ENCODE results near the gene DACT2.
"Not testable (repeated sequence)": the region's sequence is repeated elsewhere in the genome, so short reads cannot be mapped to it uniquely, and the experiment has no call there.

DACT2 gene

DNA sequence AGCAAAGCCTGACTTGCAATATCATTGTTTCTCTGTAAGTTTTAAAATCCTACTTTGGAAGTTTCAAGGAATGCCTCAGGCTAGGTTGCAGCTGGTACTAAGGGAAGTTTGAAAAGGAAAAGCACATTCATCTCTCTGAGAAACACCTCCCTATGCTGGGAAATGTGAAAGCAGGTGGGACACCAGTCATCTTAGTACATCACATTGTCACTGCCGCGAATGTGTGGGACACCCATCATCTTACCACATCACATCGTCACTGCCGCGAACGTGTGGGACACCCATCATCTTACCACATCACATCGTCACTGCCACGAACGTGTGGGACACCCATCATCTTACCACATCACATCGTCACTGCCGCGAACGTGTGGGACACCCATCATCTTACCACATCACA is 38.3 kb downstream of the DACT2 start:
- not testable (repeated sequence) for DNase-seq (ENCODE audit: low read depth in 2 of 2)

DNA sequence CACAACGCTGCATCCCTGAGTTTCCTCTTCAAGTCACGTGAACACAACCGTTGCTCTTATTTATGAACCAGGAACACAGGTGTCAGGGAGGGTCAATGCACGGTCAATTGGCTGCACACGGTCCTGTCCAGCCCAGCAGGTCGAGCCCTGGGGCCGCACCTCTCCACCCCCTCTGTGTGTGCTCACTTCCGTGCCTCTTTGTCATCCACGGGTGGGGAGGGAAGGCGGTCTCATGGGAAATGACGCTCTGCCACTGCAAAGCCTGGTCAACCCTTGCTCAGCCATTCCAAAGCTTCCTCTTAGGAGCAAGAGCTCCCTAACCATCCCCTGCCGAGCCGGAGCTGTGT is 38.7 kb downstream of the DACT2 start:
- no peak for DNase-seq (ENCODE audit: low read depth in 2 of 2)

DNA sequence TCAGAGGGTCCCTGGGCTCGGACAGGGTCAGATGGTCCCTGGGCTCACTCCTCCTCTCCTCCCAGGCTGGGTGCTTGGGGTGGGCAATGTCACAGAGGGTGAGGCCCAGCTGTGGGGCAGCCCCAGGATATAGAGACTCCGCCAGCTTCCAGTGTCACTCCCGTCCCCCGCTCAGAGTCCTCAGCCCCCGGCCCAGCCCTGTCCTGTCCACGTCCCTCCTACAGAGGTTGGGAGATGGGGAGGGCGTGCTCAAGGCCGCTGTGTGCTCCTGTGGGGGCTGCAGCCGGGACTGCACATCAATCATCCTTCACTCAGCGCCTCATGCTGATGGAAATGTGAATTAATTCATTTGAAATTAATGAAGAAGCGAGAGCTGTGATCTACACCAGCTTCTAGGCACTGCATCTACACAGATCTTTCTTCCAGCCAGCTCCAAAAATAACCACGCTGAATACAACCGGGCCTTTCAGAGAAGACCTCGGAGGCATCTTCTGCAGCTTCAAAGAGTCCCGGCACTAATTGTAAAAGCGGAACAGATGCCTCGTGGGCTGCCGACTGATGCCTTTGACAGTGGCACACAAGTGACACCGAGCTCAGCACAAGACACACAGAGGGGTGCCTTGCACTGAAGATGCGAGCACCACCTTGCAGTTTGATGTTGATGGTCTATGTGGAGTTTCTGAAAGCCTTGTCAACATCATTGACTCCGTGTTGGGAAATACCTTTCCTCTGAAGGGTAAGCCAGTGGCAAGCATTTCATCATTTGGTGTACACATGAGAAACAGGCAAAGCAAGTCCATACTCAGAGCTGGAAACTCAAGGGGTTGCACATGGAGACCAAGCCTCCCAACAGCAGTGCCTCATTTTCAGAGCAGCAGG is 39.3 kb downstream of the DACT2 start:
- DNase-seq (ENCODE audit: low read depth in 2 of 2): no peak

DNA sequence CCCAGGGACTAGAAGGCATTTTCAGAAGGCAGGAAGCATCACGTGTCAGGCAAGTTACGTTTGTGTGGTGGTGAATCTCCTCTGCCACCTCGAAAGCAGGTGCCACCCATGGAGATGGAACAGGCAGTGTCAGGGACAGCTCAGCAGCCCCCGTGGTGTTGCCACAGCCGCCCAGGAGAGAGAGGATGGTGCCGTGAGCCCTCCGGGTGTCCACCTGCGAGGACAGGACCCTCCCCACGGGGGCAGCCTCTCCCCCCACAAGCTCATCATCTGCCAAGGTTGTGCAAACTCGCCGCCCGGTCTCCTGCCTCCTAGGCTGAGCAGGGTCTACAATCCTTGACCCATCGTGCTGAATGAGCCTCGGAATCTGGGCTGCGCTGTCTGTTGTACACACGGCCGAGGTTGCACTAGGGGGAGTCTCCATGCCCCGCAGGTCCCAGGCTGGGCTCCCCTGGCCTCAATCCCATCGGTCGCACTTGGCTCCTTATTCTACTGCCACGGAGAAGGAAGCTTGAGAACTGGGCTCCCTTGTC is 40.1 kb downstream of the DACT2 start:
- DNase-seq (ENCODE audit: low read depth in 2 of 2): no peak

DNA sequence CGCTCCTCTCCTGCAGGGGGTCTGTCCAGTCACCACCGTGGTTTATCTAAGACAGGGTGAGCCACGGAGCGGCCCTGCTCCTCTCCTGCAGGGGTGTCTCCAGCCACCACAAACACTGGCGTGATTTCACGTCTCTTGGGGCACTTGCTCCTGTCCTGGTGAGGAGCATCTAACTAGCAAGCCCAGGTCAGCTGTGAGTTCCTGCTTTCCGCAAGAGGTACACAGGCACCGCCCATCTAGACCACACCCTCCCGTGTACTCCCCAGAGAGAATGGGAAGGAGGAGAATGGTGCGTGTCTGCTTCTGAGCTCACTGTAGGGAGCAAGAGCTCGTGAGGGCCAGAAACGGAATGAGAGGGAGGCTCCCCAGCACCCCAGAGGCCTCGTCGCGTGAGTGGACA is 40.7 kb downstream of the DACT2 start:
- DNase-seq (ENCODE audit: low read depth in 2 of 2): no peak

DNA sequence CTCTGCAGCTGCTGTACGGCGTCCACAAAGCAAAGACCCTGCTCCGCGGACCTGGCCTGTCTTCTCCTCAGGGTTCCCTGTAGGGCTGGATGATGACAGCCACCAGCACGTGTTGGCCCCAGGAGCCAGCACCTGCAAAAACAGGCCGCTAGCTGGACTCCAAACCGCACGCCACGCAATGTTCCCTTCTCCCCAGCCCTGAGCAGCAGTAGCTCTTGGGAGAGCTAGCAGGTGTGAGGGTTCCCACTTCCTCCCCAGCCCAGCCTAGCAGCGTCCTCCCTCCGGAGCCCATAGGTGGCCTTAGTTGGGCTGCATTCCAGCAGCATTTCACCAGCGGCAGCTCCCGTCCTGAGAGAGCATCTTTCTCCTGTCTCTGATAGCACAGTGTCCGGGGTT is 42.3 kb downstream of the DACT2 start:
- DNase-seq (ENCODE audit: low read depth in 2 of 2): no peak

DNA sequence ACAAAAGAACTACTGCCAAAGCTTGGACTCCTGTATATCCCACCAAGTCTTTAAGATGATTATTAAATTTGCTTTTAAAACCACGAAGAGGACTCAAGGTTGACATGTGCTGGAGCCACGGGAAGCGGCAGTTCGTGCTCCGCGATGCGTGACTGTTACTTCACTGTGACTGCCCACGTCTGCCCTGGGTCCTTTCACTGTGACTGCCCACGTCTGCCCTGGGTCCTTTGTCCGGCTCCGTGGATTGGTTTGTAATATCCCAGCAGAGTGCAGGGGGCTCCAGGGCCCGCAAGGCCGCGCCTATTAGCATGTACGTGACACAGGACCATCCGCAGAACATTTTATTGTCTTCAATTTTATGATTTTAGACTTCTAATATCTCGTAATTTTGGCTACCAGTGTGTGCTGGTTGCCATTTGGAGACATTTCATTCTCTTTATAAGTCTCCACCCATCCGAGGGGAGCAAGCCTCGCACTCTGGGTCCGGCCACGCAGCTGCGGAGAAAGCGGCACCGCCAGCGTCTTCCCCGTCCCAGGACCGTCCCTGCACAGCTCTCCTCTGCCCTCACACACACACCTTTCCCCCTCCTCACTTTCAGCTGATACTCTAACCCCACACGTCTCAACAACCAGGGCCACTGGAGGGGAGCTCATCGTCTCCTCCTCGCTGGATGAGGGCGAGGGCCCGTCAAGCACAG is 42.9 kb downstream of the DACT2 start:
- no peak for DNase-seq (ENCODE audit: low read depth in 2 of 2)

DNA sequence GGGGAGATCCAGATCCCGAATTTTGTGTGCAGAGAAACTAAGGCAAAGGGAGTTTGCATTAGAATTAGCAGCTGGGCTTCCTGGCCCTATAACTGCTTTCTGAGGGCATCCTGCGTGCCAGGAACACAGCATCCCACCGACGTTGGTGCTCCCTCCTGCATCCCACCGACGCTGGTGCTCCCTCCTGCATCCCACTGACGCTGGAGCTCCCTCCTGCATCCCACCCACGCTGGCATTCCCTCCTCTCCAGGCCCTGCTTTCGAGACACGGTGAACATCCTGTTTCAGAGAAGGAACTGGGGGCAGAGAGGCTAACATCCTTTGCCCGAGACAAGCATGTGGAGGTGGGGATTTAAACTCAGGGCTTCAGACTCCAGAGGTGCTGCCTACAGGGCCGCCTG is 44.4 kb downstream of the DACT2 start:
- DNase-seq (ENCODE audit: low read depth in 2 of 2): no peak

DNA sequence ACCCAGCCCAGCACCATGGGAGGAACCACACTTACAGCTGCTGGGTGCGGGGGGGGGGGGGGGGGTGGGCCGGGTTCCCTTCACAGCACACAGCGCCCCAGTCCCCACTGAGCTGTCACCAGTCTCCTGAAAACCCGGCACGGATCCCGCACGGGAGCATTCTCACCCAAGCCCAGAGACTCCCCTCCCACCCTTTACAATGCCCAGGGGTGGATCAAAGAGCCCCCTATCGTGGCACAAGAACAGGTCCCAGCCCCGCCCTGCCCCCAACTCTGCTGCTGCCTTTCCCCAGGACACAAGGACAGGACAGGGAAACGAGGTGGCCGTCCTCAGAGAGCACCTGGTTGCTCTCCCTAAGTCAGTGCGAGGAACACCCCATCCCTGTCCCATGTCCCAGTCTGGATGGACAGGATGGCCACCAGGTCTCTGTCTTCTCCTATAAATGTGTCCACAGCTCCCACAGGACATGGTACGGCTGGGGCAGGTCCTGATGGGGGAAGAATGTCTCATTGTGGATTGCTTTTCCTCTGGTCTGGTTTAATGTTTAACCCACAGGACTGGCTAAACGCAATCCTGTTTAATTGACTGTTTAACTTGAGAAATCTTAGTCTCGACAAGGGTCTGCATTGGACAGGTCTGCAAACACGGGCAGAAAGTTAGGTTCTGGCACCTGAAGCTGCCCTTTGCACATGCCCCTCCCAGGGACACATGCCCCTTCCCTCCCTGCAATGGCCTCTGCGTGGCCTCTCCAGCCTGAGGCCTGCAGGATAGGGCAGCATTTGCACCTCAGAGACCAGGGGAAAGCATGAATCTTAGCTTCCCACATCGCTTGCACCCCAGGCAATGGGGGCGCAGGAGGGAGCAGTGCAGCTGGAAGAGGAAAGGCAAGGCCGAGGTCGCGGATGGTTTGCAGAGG is 45.3 kb downstream of the DACT2 start:
- no peak for DNase-seq (ENCODE audit: low read depth in 2 of 2)

DNA sequence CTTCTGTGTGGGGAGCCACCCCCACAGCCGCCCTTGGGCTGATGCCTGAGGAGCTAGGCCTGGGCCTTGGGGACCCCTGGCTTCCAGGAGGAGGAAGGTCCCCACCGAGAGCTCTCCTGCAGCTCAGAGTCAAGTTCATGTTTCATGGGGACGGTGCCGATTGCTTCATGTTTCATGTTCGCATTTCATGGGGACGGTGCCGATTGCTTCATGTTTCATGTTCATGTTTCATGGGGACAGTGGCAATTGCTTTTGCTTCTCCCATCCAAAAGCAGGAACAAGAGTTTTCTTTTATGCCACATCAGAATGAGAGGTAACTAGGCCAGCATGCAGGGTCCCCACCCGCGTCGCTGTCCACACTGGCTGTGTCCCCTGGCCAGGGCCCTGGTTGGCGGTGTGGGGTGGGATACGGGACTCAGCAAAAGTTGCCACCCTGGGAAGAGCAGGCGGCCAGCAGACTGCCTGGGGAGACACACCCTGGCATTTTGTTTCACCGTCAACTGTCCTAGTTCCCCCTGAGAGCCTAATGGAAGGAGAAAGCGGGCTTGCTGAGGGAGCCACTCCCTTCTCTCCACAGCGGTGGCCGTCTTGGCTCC is 46.0 kb downstream of the DACT2 start:
- DNase-seq (ENCODE audit: low read depth in 2 of 2): no peak

DNA sequence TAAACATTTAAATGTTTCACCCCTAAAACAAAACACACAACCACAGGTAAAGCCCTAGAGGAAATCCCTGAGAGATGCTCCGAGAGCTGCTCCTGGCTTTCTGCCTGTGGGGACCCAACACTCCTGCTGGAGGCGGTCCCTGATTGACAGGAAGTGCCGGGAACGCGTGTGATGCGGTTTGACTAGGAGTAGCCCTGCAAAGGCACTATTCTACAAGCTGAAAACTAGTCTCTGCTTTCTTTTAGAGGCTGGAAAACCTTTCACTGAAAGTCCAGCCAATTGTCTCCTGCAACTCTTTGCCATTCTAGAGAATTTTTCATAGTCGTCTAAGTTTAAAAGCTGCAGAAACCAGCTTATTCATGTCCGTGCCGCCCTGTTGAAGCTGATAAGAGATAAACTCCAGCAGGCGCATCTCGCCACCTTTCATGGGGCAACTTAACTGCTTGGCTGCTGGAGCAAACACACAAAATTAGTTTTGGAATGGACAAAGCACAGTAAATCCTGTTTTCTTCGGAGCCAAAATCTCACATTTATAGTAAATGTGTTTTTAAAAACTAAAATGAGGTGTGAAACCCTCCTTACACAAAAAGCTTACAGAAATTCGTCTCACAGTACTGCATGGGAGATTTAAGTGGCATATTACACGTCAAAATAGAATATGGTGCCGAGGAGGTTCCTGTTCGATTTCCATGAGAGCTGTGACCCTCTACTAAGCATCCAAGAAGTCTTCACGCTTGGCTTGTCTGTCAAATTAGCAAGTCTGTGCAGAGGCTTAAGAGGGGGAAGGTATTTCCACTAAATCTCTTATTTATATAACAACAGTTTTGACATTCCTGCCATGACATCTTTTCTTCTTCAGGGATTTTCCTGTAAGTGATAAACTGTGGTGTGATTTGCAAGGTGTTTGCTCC is 46.9 kb downstream of the DACT2 start:
- no peak for DNase-seq (ENCODE audit: low read depth in 2 of 2)

DNA sequence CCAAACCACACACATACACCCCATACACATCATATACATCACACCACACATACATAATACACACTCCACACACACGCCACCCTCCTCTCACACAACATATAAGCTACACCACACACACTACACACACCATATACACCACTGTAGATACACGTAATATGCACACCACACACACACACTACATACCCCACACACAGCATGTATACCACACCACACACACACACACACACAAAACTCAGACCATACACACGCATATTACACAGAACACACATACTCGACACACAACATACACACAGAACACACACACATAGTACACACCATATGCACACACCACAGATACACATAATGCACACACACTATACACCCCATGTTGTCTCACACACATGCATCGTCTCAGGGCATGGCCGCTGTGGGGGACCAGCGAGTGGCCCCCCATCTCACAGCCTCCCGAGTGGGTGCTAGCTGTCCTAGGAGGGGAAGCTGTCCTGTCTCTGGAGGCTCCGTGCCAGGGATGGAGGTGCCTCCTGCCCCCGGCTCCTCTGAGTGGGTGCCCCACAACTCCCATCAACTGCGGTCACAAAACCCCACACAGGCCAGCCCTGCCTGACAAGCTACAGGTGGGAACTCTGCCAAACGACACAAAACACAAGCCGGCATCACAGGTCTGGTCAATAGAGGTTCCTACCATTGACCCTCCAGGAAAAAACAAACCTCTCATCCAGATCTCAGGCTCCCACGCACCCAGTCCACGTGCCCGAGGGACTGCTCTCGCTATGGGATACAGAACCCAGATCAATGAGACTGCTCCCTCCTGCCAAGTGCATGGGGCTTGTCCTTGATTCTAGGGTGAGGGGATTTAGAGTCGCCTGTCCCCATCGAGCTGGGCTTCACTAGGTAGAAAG is 49.1 kb downstream of the DACT2 start:
- DNase-seq (ENCODE audit: low read depth in 2 of 2): no peak

DNA sequence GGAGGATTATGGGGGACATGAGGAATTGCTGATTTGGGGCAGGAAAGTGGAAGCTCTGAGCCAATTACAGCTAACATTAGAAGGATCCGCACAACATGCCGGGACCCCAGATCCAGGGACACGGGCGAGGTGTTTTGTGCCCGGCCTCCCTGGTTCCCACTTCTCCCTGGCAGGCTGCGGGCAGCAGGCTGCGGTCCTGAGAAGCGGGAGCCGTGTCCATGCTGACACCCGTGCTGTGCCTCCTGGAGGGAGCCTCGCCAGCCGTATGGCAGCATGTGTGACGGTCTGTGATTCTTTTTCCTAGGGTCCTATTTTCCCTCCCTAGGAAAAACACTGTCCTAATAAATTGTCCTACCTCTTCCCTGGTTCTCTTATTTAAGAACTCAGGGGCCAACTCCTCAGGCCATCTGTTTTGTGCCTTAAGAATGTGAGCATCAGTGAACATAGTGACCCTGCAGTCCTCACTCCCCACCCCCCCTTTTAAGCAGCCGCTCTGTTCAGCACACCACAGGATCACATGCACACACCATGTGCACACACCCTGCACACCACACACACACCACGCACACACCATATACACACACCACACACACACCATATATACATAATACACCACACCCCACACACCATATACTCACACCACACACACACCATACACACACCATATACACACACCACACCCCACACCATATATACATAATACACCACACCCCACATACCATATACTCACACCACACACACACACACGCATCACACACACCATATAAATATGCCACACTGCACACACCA is 49.9 kb downstream of the DACT2 start:
- DNase-seq (ENCODE audit: low read depth in 2 of 2): no peak

DNA sequence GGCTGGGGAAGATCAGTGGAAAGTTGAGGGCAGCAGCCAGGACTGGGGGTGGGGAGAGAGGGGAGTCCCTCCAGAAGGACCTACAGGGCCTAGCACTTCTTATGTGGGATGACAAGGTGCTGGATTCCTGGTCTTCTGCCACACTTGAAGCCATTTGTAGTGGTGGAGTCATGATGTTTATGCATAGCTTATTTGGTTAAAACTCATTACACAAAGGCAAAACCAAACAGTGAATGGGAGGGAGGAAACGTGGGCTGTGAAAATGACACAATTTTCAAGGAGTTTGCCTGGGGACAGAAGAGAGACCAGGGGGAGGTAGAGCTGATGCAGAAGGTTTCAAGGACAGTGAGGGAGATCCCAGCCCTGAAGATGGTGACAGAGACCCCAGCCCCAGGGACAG is 50.8 kb downstream of the DACT2 start:
- no peak for DNase-seq (ENCODE audit: low read depth in 2 of 2)

DNA sequence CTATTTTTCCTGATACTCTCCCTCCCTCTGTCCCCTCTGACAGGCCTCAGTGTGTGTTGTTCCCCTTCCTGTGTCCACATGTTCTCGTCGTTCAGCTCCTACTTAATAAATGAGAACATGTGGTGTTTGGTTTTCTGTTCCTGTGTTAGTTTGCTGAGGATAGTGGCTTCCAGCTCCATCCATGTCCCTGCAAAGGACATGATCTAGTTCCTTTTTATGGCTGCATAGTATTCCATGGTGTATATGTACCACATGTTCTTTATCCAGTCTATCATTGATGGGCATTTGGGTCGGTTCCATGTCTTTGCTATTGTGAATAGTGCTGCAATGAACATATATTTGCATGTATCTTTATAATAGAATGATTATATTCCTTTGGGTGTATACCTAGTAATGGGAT is 51.8 kb downstream of the DACT2 start:
- DNase-seq (ENCODE audit: low read depth in 2 of 2): not testable (repeated sequence)

DNA sequence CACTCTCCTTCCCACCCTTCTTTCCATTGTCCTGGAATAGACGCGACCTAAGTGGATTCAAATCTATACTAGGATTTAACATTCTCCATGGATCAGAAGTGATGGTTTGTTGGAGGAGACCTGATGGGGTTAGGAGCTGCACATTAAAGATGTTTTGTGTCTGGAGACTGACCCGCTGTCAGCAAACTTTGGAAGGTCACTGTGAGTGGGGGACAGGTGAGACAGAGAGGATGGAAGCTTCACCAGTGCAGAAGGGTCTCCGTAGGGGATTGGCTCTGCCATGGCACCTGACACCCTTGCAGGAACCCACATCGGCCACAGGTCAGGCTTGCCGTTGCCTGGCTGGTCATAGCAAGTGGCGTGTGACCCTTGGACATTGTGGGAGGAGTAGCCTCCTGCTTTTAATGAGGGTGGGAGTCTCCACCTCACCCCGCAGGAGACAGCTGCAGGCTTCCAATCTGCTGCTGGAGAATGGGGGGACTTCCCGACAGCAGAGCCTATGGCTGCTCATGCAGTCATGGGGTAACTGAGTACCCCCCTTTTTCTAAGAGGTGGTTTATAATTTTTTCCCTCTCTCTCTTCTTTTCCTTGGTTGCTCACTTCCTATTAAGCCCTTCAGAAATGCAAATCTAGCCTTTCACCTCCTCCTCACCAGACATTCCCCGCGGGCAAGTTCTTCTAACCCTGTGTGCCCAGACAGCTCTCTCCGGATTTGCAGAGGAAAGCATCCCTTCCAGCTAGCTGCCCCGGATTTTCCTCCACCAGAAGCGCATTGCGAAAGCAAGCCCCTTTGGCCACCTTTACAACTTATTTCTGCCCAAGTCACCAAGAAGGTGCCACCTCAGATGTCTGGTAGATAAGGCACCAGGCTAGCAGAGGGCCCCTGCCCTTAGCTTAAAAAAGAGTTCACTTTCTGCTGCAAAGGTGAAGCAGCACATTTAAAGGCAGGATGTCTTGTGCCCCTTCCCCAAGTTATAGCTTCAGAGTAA is 53.5 kb downstream of the DACT2 start:
- no peak for DNase-seq (ENCODE audit: low read depth in 2 of 2)

DNA sequence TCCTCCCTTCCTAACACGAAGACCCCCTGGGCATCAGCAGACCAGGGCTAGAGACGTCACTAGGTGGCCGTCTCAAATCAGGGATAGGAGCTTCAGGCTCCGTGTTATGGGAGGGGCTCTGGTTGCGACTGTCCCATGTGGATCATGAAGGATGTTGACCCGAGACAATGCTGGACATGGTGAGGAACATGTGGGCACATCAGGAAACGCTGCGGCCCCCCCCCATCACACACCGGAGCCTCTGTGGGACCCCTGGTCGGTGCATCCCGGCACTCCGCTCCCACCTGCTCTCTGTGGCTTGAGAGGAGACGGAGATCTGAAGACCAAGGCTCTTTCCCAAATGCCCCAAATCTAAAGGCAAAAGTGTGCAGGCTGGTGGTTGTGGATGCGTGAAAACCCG is 54.2 kb downstream of the DACT2 start:
- DNase-seq (ENCODE audit: low read depth in 2 of 2): no peak

All from stimulated activated CD8-positive, alpha-beta memory T cell treated with anti-CD3 and anti-CD28 coated beads, Interleukin-7, amount 100 ng/mL, for 1 hour (primary cell).